H9 (cell line): ENCODE data around the gene RAB1A. TPM values are rescaled to one million over a fixed set of nuclear protein-coding genes. Genes with fewer than 3 reads are reported as not detected.

Experiments used
- DNase-seq: peaks from one replicate; pipeline ENCODE4 v3.0.0-alpha.2; 2017
- H2AFZ ChIP-seq: one replicate; pipeline ENCODE4 v1.6.1; 2013; ENCODE audit warnings: mild to moderate bottlenecking, low read length, control low read depth, moderate library complexity
- H2AK5ac ChIP-seq: 2 replicates; pipeline ENCODE4 v1.6.1; 2013; ENCODE audit warnings: low read length, control low read depth, mixed read lengths; ENCODE audit not compliant: insufficient read length
- H2BK120ac ChIP-seq: one replicate; pipeline ENCODE4 v1.6.1; 2013; ENCODE audit warnings: low read depth, mild to moderate bottlenecking, low read length, control low read depth, inconsistent platforms; ENCODE audit not compliant: poor library complexity, severe bottlenecking
- H2BK12ac ChIP-seq: 2 replicates; pipeline ENCODE4 v1.6.1; 2013; ENCODE audit warnings: low read length, control low read depth, mixed read lengths, low read depth; ENCODE audit not compliant: insufficient read length
- H2BK15ac ChIP-seq: 2 replicates; pipeline ENCODE4 v1.6.1; 2013; ENCODE audit warnings: low read depth, low read length, control low read depth
- H2BK20ac ChIP-seq: one replicate; pipeline ENCODE4 v1.6.1; 2013; ENCODE audit warnings: low read depth, mild to moderate bottlenecking, low read length, control low read depth, inconsistent platforms; ENCODE audit not compliant: poor library complexity, severe bottlenecking
- H2BK5ac ChIP-seq: 2 replicates; pipeline ENCODE4 v1.6.1; 2013; ENCODE audit warnings: low read length, control low read depth, mixed read lengths; ENCODE audit not compliant: insufficient read length
- H3K14ac ChIP-seq: 2 replicates; pipeline ENCODE4 v1.6.1; 2013; ENCODE audit warnings: low read length, control low read depth; ENCODE audit not compliant: insufficient read depth
- H3K18ac ChIP-seq: 2 replicates; pipeline ENCODE4 v1.6.1; 2013; ENCODE audit warnings: low read depth, mild to moderate bottlenecking, mixed read lengths, low read length, control low read depth; ENCODE audit not compliant: insufficient read length
- H3K23ac ChIP-seq: 2 replicates; pipeline ENCODE4 v1.6.1; 2013; ENCODE audit warnings: low read length, control low read depth, mixed read lengths, low read depth; ENCODE audit not compliant: insufficient read length
- H3K23me2 ChIP-seq: 2 replicates; pipeline ENCODE4 v1.6.1; 2013; ENCODE audit warnings: low read depth, mild to moderate bottlenecking, mixed read lengths, low read length, control low read depth; ENCODE audit not compliant: insufficient read length, poor library complexity, severe bottlenecking
- H3K27ac ChIP-seq: 2 replicates; pipeline ENCODE4 v1.5.1; 2013; ENCODE audit warnings: low read length, control low read depth, mixed read lengths, low read depth; ENCODE audit not compliant: insufficient read length
- H3K27me3 ChIP-seq: 2 replicates; pipeline ENCODE4 v1.6.1; 2013; ENCODE audit warnings: low read length, control low read depth, inconsistent platforms; ENCODE audit not compliant: insufficient read depth
- H3K4ac ChIP-seq: 2 replicates; pipeline ENCODE4 v1.6.1; 2013; ENCODE audit warnings: low read depth, mild to moderate bottlenecking, control low read depth, inconsistent platforms, low read length, moderate library complexity
- H3K4me1 ChIP-seq: 2 replicates; pipeline ENCODE4 v1.6.1; 2013; ENCODE audit warnings: low read length, control low read depth, inconsistent platforms; ENCODE audit not compliant: insufficient read depth
- H3K4me2 ChIP-seq: 2 replicates; pipeline ENCODE4 v1.6.1; 2013; ENCODE audit warnings: low read length, control low read depth, mixed read lengths; ENCODE audit not compliant: insufficient read length, insufficient read depth
- H3K56ac ChIP-seq: 2 replicates; pipeline ENCODE4 v1.6.1; 2013; ENCODE audit warnings: low read depth, mild to moderate bottlenecking, mixed read lengths, low read length, control low read depth; ENCODE audit not compliant: insufficient read length
- H3K79me1 ChIP-seq: 2 replicates; pipeline ENCODE4 v1.6.1; 2013; ENCODE audit warnings: low read depth, mild to moderate bottlenecking, moderate library complexity, low read length, control low read depth, inconsistent platforms; ENCODE audit not compliant: insufficient read depth, poor library complexity, severe bottlenecking
- H3K79me2 ChIP-seq: 2 replicates; pipeline ENCODE4 v1.6.1; 2013; ENCODE audit warnings: low read length, control low read depth, inconsistent platforms; ENCODE audit not compliant: insufficient read depth
- H3K9ac ChIP-seq: 2 replicates; pipeline ENCODE4 v1.6.1; 2013; ENCODE audit warnings: low read length, control low read depth, mixed read lengths; ENCODE audit not compliant: insufficient read length; ENCODE audit errors: extremely low read depth
- H3K9me3 ChIP-seq: one replicate; pipeline ENCODE4 v1.6.1; 2013; ENCODE audit warnings: low read depth, low read length, inconsistent platforms; ENCODE audit not compliant: control insufficient read depth
- H3T11ph ChIP-seq: one replicate; pipeline ENCODE4 v1.6.1; 2013; ENCODE audit warnings: mild to moderate bottlenecking, low read length, control low read depth, inconsistent platforms
- H4K20me1 ChIP-seq: one replicate; pipeline ENCODE4 v1.6.1; 2013; ENCODE audit not compliant: control insufficient read depth, insufficient read length, insufficient read depth
- H4K5ac ChIP-seq: 2 replicates; pipeline ENCODE4 v1.6.1; 2013; ENCODE audit warnings: low read depth, mild to moderate bottlenecking, mixed read lengths, low read length, control low read depth; ENCODE audit not compliant: insufficient read length
- H4K8ac ChIP-seq: replicated peaks from 2 replicates; pipeline ENCODE4 v1.6.1; 2013; ENCODE audit warnings: low read length, control low read depth, mixed read lengths, low read depth; ENCODE audit not compliant: insufficient read length
- H4K91ac ChIP-seq: 2 replicates; pipeline ENCODE4 v1.6.1; 2013; ENCODE audit warnings: low read depth, mild to moderate bottlenecking, moderate library complexity, mixed read lengths, low read length, control low read depth; ENCODE audit not compliant: insufficient read length
- H3K27ac Mint-ChIP-seq, 3 experiments: 2 replicates in 2 of 3; 3 replicates in 1 of 3; pipeline ENCODE4 v1.8.0; 2020 to 2021; ENCODE audit warnings: mixed read lengths in 3 of 3, mild to moderate bottlenecking in 1 of 3, moderate library complexity in 1 of 3
- H3K27me3 Mint-ChIP-seq: 2 replicates; pipeline ENCODE4 v1.8.0; 2021; ENCODE audit warnings: low read depth, mild to moderate bottlenecking, moderate library complexity, mixed read lengths
- H3K36me3 Mint-ChIP-seq, 3 experiments: 2 replicates in 2 of 3; 3 replicates in 1 of 3; pipeline ENCODE4 v1.8.0; 2020 to 2021; ENCODE audit warnings: low read depth in 3 of 3, mixed read lengths in 3 of 3; ENCODE audit not compliant: insufficient read depth in 1 of 3
- H3K4me1 Mint-ChIP-seq, 2 experiments: 2 replicates each; pipeline ENCODE4 v1.8.0; 2020; ENCODE audit warnings: mixed read lengths in 2 of 2
- H3K4me3 Mint-ChIP-seq, 2 experiments: 2 replicates in 1 of 2; 3 replicates in 1 of 2; pipeline ENCODE4 v1.8.0; 2020 to 2021; ENCODE audit warnings: mild to moderate bottlenecking in 2 of 2, mixed read lengths in 2 of 2, moderate library complexity in 1 of 2
- H3K9me3 Mint-ChIP-seq, 2 experiments: 2 replicates in 1 of 2; 3 replicates in 1 of 2; pipeline ENCODE4 v1.8.0; 2020; ENCODE audit warnings: mild to moderate bottlenecking in 2 of 2, mixed read lengths in 2 of 2, moderate library complexity in 1 of 2
- CTCF ChIP-seq: fragments of 200-600 bp; sonication (generic); conservative IDR thresholded peaks from 3 replicates; pipeline ENCODE4 v1.8.0; 2021; ENCODE audit warnings: antibody characterized with exemption, mild to moderate bottlenecking
- WGBS: extraction: QIAGEN DNeasy Blood & Tissue Kit; methylation state at CpG from one replicate; pipeline ENCODE4 v1.1.7; 2013; ENCODE audit warnings: missing lambda C conversion rate, low lambda C conversion rate, mixed read lengths; ENCODE audit not compliant: insufficient read length; ENCODE audit errors: extremely low coverage; 5-methylcytosine and 5-hydroxymethylcytosine counted together
- total RNA-seq: library from RNA; stranded (reverse); gene quantifications from 2 replicates; pipeline ENCODE4 v1.2.1, GENCODE V29; 2021

Gene RAB1A
- total RNA-seq, 1 experiment from 2014 or later: 112 TPM

- no peak overlapping the region for H2AFZ ChIP-seq
- H3K23me2 ChIP-seq: no peaks in the 10 kb centered on the region
- H3K9ac ChIP-seq: no peak overlapping the region
- no peak overlapping the region for H3T11ph ChIP-seq
- Mint-ChIP-seq H3K27me3 (no peaks in the 10 kb centered on the region), H3K9me3 (no peaks in the 10 kb centered on the region), H3K4me3 (no peak overlapping the region), H3K27ac (peak overlapping the region in 1 of 3 experiments; percentile 53; a peak in 2 of 7 replicates), H3K36me3 (peaks cover 15 to 52% (median 40%) of the 10 kb centered on the region in 3 experiments; a peak in 6 of 7 replicates), H3K4me1 (no peaks in the 10 kb centered on the region)
- H3K4me1 ChIP-seq: no peaks in the 10 kb centered on the region
- no peak for TF ChIP-seq CTCF
- no peak overlapping the region for H3K18ac ChIP-seq
- H2BK20ac ChIP-seq: no peak overlapping the region
- H3K56ac ChIP-seq: no peak overlapping the region
- no peaks in the 10 kb centered on the region for H3K9me3 ChIP-seq
- no peak overlapping the region for H2BK15ac ChIP-seq
- H3K4me2 ChIP-seq: no peak overlapping the region
- no peak overlapping the region for H3K14ac ChIP-seq
- no peaks in the 10 kb centered on the region; the same call in 1 of the 2 replicates for H3K79me2 ChIP-seq
- H3K23ac ChIP-seq: no peak overlapping the region
- H4K91ac ChIP-seq: no peak overlapping the region
- no peak overlapping the region for H2BK5ac ChIP-seq
- no peaks in the 10 kb centered on the region for H4K20me1 ChIP-seq
- WGBS: no CpG with 5 or more reads among the region's 3 CpGs
- H2BK12ac ChIP-seq: no peak overlapping the region
- no peaks in the 10 kb centered on the region for H3K27me3 ChIP-seq
- no peak overlapping the region for H2AK5ac ChIP-seq
- H3K4ac ChIP-seq: no peak overlapping the region
- no peak overlapping the region for H3K27ac ChIP-seq
- no peak overlapping the region for H2BK120ac ChIP-seq
- no peak overlapping the region for H4K8ac ChIP-seq
- H4K5ac ChIP-seq: no peak overlapping the region
- peaks cover 5% of the 10 kb centered on the region for H3K79me1 ChIP-seq
- DNase-seq: no peak
Observed at GRCh38 chr2:65101071-65101470, 28.8 kb downstream of the RAB1A start.
